ENCODE measurements around the gene XXYLT1. TPM values are rescaled to one million over a fixed set of nuclear protein-coding genes. Genes with fewer than 3 reads are reported as not detected.

XXYLT1 gene
- total and polyA plus RNA-seq, 9 of the 15 experiments (the other 6 are each of a cell fraction or from before 2014, with no cell fraction given), result 1.9 to 18.9 (median 15.0) TPM

GRCh38 chr3:195106418-195106906 is 164.5 kb downstream of the XXYLT1 start (continued):
- TF ChIP-seq RNF219 (CRISPR knock-in tag; IDR thresholded peaks at IDR 0.05) (no peak), SMC3 (conservative IDR thresholded peaks at IDR 0.05; ENCODE audit: insufficient read depth, low read depth, low read length) (peak; percentile 72), POLR2G (IDR thresholded peaks at IDR 0.05; ENCODE audit: low read depth, low read length) (peak; percentile 39; the same call in 1 of the 2 replicates), SAFB (IDR thresholded peaks at IDR 0.05; ENCODE audit: borderline replicate concordance, low read depth, low read length) (peak; percentile 54; the same call in 1 of the 2 replicates), PCBP1 (IDR thresholded peaks at IDR 0.05; ENCODE audit: low read depth, low read length, poor library complexity, severe bottlenecking) (no peak), CTCFL (IDR thresholded peaks at IDR 0.05; ENCODE audit: borderline replicate concordance, insufficient read depth, low read depth, low read length, poor library complexity, severe bottlenecking) (peak; percentile 55), MAZ (CRISPR knock-in tag; conservative IDR thresholded peaks at IDR 0.05 in 1 of 2, IDR thresholded peaks at IDR 0.05 in 1 of 2) (peak; percentile 66 to 87), RREB1 (CRISPR knock-in tag; IDR thresholded peaks at IDR 0.05) (0 out of 2 replicates have a peak, but pooled peaks have one; percentile 29), BRD4 (IDR thresholded peaks at IDR 0.05) (no peak), VEZF1 (CRISPR knock-in tag; IDR thresholded peaks at IDR 0.05) (peak; percentile 84), GABPB1 (CRISPR knock-in tag; IDR thresholded peaks at IDR 0.05) (peak; percentile 46; the same call in 1 of the 2 replicates)

All from K562 (cell line).